Activated CD4-positive, alpha-beta T cell treated with anti-CD3 and anti-CD28 coated beads for 24 hours (primary cell): Measurements from ENCODE around the gene SMARCA4.

ENCODE experiments used
- DNase-seq, 2 donors: peaks; one replicate each; pipeline ENCODE4 v3.0.0-alpha.2; 2020; ENCODE audit warnings: low read depth in 2 of 2

SMARCA4 gene

GRCh38 chr19:11010041-11010440, 49.2 kb downstream of the SMARCA4 start:
- no peak for DNase-seq

DNA sequence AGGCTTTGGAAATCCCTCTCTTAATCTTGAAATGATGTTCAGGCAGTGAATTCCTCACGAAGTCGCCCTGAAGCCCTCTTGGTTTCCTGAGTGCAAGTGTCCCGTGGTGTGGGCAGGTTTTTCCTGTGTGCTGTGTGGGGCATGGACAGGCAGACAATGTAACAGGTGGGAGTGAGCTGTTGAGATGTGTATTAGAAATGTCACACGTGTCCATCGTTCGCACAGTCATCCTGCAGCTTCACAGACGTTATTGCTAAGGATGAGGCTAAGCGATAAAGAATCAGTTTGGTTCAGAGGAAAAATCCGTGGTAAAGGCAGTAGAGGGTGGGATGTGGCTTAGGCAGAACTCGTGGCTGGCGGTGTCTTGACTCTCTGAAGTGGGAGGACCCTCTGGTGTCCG, 51.7 kb downstream of the SMARCA4 start:
- no peak for DNase-seq

GRCh38 chr19:11013771-11014170, 52.9 kb downstream of the SMARCA4 start:
- no peak for DNase-seq

DNA sequence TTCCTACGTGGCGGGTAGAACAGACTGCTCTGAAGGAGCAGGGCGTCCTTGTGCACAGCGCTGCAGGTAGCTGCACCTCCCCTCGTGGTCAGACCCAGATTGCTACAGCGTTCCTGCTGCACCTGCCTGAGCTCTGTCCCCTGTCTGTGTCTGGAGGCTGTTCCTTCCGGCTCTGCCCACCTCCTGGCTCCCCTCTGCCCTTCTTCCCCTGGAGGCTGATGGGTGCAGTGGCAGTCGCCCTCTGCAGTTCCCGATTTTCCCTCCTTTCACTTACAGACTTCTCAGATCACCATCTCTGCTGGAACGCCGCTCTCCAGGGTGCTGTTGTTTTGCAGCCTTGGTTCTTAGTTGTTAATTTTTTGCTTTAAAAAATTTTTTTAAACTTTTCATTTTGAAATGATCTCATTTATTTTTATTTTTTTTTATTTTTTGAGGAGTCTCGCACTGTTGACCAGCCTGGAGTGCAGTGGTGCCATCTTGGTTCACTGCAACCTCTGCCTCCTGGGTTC, 53.6 kb downstream of the SMARCA4 start:
- DNase-seq, result no peak

DNA sequence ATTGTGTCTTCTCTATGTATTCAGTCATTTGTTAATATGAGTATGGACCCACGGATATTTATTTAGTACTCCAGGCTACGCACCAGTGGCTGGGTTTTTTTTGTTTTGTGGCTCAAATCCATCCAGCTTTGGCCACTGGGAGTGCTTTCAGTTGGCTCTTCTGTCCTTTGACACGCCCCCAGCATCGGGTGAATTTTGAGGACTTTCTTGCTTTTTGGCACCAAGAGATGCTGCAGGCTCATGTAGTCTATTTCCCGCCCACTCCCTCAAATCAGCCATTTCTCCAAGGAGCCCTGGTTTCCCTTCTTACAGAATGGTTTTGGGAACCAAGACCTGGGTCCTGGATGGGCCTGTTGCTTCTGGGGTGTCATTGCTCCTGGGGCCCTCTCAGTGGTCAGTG, 55.8 kb downstream of the SMARCA4 start:
- no peak for DNase-seq

DNA sequence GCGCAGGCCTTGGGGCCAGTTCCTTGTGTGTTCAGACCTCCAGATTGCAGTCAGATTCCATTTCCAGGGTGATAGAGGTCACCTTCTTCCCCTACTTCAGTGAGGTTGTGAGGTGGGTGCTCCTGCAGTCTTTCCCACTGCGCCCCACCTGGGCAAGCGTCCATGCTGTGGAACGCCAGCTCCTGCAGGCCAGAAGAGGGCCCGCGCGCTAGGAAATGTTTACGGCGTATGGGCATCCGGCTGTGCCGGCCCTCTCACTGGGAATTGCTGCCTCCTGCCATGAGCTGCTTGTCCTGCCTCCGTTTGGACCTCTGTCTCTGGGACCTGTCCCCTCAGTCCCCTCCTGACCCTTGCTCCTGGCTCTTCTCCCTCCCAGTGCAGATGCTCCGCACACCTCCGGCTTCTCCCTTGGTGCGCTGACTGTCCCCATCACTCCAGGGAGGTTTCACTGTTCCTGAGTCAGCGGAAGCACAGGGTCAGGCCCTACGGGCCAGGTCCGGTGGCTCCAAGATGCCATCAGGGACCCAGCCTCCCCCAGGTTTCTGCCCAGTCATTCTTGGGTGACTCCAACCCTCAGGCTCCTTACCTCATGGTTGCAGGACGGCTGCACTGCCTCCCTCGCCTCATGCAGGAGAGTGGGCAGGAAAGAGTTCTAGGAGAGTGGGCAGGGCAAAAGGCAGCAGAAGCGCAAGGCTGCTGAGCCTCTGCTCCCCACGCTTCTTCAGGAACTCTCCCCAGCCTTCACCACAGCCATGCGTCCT, 56.6 kb downstream of the SMARCA4 start:
- no peak for DNase-seq

GRCh38 chr19:11018179-11018578, 57.3 kb downstream of the SMARCA4 start:
- no peak for DNase-seq

DNA sequence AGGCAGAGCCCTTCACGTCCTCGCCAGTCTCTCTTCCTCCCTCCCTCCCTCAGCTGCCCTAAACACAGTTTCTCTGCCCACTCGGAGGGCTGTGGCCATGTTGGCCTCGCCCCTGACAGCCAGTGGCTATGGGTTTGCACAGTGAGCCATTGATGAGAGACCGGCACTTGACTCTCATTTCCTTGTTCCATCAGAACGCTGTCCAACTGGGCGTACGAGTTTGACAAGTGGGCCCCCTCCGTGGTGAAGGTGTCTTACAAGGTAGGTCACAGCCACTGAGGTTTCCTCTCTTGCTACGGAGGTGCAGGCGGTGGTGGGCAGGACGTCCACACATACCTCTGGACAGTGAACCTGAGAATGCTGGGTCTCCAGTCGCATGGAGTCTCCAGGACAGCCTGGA, 57.9 kb downstream of the SMARCA4 start:
- DNase-seq, result no peak

GRCh38 chr19:11019262-11019661, 58.4 kb downstream of the SMARCA4 start:
- no peak for DNase-seq

DNA sequence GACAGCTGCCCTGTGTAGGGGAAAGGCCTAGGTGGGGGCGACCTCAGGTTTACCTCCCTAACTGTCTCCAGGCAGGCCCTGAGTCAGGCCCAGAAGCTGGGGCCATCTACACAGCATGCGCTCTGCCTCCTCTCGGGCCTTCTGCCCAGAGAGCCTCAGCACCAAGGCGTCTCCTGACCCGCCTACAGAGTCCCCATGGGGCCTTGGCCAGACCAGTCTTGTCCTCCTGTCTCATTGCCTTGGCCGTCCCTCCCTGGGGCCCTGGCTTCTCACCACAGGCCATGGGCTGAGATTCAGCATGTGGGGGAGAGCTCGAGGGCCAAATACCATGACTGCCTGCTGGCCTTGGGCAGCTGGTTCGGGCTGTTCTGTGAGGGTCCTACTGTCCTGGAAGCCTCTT, 59.0 kb downstream of the SMARCA4 start:
- no peak for DNase-seq

DNA sequence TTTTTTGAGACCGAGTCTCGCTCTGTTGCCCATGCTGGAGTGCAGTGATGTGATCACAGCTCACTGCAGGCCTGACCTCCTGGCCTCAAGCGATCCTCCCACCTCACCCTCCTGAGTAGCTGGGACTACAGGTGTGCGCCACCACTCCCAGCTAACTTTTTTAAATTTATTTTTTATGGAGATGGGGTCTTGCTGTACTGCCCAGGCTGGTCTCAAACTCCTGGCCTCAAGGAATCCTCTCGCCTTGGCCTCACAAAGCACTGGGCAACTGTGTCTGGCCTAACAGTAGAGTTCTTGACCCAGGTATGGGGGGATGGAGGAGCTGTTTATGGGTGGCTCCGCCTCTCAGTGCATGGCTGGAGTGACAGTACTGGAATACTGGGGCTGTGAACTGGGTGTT, 59.6 kb downstream of the SMARCA4 start:
- DNase-seq, result no peak

- DNase-seq, result no peak
Observed at GRCh38 chr19:11020982-11021759, 60.3 kb downstream of the SMARCA4 start.

- no peak for DNase-seq
Observed at GRCh38 chr19:11021760-11022144, 60.9 kb downstream of the SMARCA4 start.

GRCh38 chr19:11023016-11023415, 62.2 kb downstream of the SMARCA4 start:
- no peak for DNase-seq

GRCh38 chr19:11023710-11024109, 62.9 kb downstream of the SMARCA4 start:
- no peak for DNase-seq

GRCh38 chr19:11024259-11024658, 63.4 kb downstream of the SMARCA4 start:
- no peak for DNase-seq

DNA sequence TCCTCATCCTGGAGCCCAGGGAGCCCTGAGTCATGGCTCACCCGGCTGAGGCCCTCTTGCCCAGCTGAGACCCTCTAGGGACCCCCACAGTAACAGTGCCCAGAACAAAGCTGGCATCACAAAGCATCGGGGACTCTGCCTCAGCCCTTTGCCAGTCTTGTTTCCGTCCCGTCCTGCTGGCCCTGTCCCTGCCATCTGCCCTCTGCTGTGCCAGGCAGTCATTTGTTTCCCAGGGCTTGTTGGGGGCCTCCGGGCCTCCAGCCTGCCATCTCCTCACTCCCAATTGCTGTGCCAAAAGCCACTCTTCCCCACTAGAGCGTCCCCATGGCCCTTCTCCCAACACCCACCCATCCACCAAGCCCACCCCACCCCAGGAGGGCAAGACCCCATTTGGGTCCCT, 64.2 kb downstream of the SMARCA4 start:
- DNase-seq, result no peak

GRCh38 chr19:11025445-11025844, 64.6 kb downstream of the SMARCA4 start:
- DNase-seq, result no peak

- no peak for DNase-seq
Observed at GRCh38 chr19:11025997-11026396, 65.2 kb downstream of the SMARCA4 start.

DNA sequence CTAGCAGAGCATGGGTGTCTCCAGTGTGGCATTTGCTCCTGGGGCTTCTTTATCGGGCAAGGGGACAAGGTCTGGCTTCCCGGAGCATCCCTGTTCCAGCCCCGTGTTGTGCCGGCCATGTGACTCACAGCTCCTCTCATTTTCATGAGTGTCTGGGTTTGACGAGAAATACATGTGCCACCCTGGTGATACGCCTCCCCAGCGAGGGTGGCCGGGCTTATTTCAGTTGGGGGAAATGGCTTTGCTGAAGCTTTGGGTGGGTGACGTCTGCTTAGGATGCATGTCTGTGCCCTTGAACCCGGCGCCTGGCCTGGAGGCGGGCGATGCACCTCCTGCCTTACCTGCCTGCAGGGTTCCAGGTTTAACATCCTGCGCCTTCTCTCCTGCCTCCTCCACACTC, 66.6 kb downstream of the SMARCA4 start:
- no peak for DNase-seq

DNA sequence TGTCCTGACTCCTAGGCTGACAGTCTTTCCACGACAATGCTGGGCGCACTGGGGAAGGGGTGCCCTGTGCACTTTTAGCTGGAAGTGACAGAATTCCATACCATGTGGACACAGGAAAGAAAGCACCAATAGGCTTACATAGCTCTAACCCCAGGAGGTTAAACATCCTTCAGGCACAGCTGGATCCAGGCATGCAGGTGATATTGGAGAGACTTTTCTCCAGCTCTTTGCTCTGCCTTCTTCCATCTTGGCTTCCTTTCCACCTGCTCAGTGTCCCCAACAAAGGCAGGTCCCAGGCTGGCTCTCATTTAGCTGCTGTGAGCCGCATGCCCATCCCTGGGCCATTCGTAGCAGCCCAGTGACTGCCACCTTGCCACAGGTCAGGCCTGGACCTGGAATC, 67.3 kb downstream of the SMARCA4 start:
- DNase-seq, result no peak

GRCh38 chr19:11031421-11032070, 70.7 kb downstream of the SMARCA4 start:
- DNase-seq, result no peak

DNA sequence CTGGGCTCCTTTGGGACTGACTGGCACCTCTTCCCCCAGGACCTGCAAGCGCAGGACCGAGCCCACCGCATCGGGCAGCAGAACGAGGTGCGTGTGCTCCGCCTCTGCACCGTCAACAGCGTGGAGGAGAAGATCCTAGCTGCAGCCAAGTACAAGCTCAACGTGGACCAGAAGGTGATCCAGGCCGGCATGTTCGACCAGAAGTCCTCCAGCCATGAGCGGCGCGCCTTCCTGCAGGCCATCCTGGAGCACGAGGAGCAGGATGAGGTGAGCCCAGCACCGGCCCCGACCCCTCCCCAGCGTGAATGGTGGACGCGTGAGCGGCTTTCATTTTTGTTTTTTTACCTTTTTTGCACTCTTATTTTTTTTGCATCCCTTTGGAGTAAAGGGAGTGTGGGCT, 72.4 kb downstream of the SMARCA4 start:
- no peak for DNase-seq
